ENCODE measurements around the gene SLC25A38.

Gene SLC25A38

DNA sequence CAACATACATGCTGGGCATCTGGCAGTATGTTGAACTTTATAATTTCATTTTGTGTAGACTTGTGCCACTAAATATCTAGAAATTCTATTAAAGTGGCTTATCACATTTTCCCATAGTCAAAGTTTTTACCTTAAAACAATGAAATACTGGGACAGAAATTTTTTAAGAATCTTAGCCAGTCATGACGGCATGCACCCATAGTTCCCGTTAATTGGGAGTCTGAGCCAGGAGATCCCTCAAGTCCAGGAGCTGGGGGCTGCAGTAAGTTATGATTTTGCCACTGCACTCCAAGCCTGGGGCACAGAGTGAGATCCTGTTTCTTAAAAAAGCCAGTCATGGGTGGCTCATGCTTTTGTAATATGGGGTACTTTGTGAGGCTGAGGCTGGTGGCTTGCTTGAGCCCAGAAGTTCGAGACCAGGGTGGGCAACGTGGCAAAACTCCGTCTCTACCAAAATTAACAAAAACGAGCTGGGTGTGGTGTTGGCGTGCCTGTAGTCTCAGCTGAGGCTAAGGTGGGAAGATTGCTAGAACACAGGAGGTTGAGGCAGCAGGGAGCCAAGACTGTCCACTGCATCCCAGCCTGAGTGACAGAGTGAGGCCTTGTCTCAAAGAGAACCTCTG is 26.5 kb downstream of the SLC25A38 start:
- no peak for ATAC-seq
- TF ChIP-seq ZFP3 (CRISPR knock-in tag; IDR thresholded peaks at IDR 0.05) (no peak), ZNF8 (CRISPR knock-in tag; IDR thresholded peaks at IDR 0.05) (no peak), TCF4 (CRISPR knock-in tag; IDR thresholded peaks at IDR 0.05; ENCODE audit: borderline replicate concordance) (no peak), ISL1 (CRISPR knock-in tag; IDR thresholded peaks at IDR 0.05) (no peak), ARNTL (CRISPR knock-in tag; IDR thresholded peaks at IDR 0.05; ENCODE audit: borderline replicate concordance, low read depth) (no peak), POU6F1 (CRISPR knock-in tag; IDR thresholded peaks at IDR 0.05; ENCODE audit: borderline replicate concordance, low read depth) (no peak), SNAI2 (CRISPR knock-in tag; IDR thresholded peaks at IDR 0.05) (no peak), ZNF565 (CRISPR knock-in tag; conservative IDR thresholded peaks at IDR 0.05; ENCODE audit: low read depth) (no peak), CSRNP3 (CRISPR knock-in tag; IDR thresholded peaks at IDR 0.05) (no peak), CREB5 (CRISPR knock-in tag; IDR thresholded peaks at IDR 0.05; ENCODE audit: low read depth) (no peak), ZFP30 (CRISPR knock-in tag; IDR thresholded peaks at IDR 0.05) (no peak), TSHZ2 (CRISPR knock-in tag; IDR thresholded peaks at IDR 0.05) (no peak), ESRRG (CRISPR knock-in tag; IDR thresholded peaks at IDR 0.05) (no peak), CSDC2 (CRISPR knock-in tag; IDR thresholded peaks at IDR 0.05) (no peak), OSR1 (CRISPR knock-in tag; IDR thresholded peaks at IDR 0.05) (no peak), PPARA (CRISPR knock-in tag; IDR thresholded peaks at IDR 0.05; ENCODE audit: borderline replicate concordance) (no peak), PATZ1 (CRISPR knock-in tag; IDR thresholded peaks at IDR 0.05; ENCODE audit: borderline replicate concordance) (no peak), RARB (CRISPR knock-in tag; IDR thresholded peaks at IDR 0.05) (no peak), ZC3H10 (CRISPR knock-in tag; IDR thresholded peaks at IDR 0.05) (no peak), GLIS3 (CRISPR knock-in tag; IDR thresholded peaks at IDR 0.05) (no peak)

- TF ChIP-seq ZNF70 (CRISPR knock-in tag; IDR thresholded peaks at IDR 0.05): no peak
- TF ChIP-seq CSDC2 (CRISPR knock-in tag; IDR thresholded peaks at IDR 0.05): no peak
- no peak for ATAC-seq
Observed at GRCh38 chr3:39410893-39411292, 27.7 kb downstream of the SLC25A38 start.

DNA sequence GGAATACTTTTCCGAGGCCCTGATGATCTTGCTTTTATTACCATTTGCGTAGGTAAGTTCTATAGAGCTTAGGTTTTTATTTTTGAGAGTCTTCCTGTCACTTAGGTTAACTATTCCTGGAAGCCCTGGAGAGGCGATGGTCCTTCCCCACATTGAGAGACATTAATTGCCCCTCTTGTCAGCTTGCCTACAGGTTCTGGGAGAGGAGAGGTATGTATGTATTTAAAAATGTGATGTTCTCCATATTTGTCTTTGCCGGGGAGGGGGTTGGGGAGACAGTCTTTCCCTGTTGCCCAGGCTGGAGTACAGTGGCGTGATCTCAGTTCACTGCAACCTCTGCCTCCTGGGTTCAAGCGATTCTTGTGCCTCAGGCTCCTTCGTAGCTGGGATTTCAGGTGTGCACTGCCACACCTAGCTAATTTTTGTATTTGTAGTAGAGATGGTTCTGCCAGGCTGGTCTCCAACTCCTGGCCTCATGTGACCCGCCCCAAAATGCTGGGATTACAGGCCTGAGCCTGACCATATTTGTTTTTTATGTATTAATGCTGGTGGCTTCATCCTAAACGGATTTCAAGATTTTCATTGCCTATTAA is 29.6 kb downstream of the SLC25A38 start:
- TF ChIP-seq ZNF8 (CRISPR knock-in tag; IDR thresholded peaks at IDR 0.05): no peak

More for the DNA sequence above, 29.6 kb downstream of the SLC25A38 start:
- ATAC-seq: no peak

Measured in SK-N-SH treated with all-trans-retinoic acid at 6 μM for 48 hours (cell line).